Keratinocyte (primary cell): ENCODE results near the gene GIT1. TPM values are rescaled to one million over a fixed set of nuclear protein-coding genes. Genes with fewer than 3 reads are reported as not detected.

Source experiments
- DNase-seq: peaks from one replicate; pipeline ENCODE4 v3.0.0-alpha.2; 2011; ENCODE audit warnings: low read depth, missing footprints, low spot score
- FAIRE-seq: peaks from 2 replicates; lab custom pipeline; 2011; peaks lifted over from hg19 to GRCh38; lab: Jason Lieb, UNC
- H2AFZ ChIP-seq: 2 replicates; pipeline ENCODE4 v1.6.0; 2012; ENCODE audit warnings: low read length, control low read depth, inconsistent platforms; ENCODE audit not compliant: control insufficient read depth
- H3K27ac ChIP-seq: 2 replicates; pipeline ENCODE4 v1.5.1; 2011; ENCODE audit warnings: low read length; ENCODE audit not compliant: control insufficient read depth, insufficient read depth
- H3K27me3 ChIP-seq: 3 replicates; pipeline ENCODE4 v1.6.0; 2011; ENCODE audit warnings: low read length; ENCODE audit not compliant: control insufficient read depth, insufficient read depth; ENCODE audit errors: extremely low read depth
- H3K36me3 ChIP-seq, 2 experiments: 2 replicates in 1 of 2; 3 replicates in 1 of 2; pipeline ENCODE4 v1.5.1; 2011; ENCODE audit warnings: low read length in 2 of 2, mild to moderate bottlenecking in 1 of 2; ENCODE audit not compliant: control insufficient read depth in 2 of 2, insufficient read depth in 2 of 2; ENCODE audit errors: extremely low read depth in 1 of 2
- H3K4me1 ChIP-seq: 3 replicates; pipeline ENCODE4 v1.5.1; 2011; ENCODE audit warnings: low read length; ENCODE audit not compliant: control insufficient read depth, insufficient read depth; ENCODE audit errors: extremely low read depth
- H3K4me2 ChIP-seq: 3 replicates; pipeline ENCODE4 v1.6.0; 2011; ENCODE audit warnings: low read depth, low read length; ENCODE audit not compliant: control insufficient read depth, insufficient read depth; ENCODE audit errors: extremely low read depth
- H3K4me3 ChIP-seq, 3 experiments: fragments of 200-600 bp in 1 of 3; sonication (generic) in 1 of 3; 2 replicates in 2 of 3; 3 replicates in 1 of 3; pipeline ENCODE4 v1.5.1; 2011 to 2016; ENCODE audit warnings: low read length in 3 of 3, mild to moderate bottlenecking in 3 of 3, control low read depth in 2 of 3, inconsistent platforms in 1 of 3, low read depth in 1 of 3, mixed read lengths in 1 of 3, mixed run types in 1 of 3, moderate library complexity in 1 of 3; ENCODE audit not compliant: control insufficient read depth in 2 of 3, insufficient read depth in 2 of 3; ENCODE audit errors: extremely low read depth in 1 of 3
- H3K79me2 ChIP-seq: 2 replicates; pipeline ENCODE4 v1.6.0; 2012; ENCODE audit warnings: low read length; ENCODE audit not compliant: control insufficient read depth, insufficient read depth
- H3K9ac ChIP-seq: 3 replicates; pipeline ENCODE4 v1.6.0; 2011; ENCODE audit warnings: low read length; ENCODE audit not compliant: control insufficient read depth, insufficient read depth; ENCODE audit errors: extremely low read depth
- H3K9me1 ChIP-seq: 3 replicates; pipeline ENCODE4 v1.6.0; 2011; ENCODE audit warnings: low read length; ENCODE audit not compliant: control insufficient read depth, insufficient read depth; ENCODE audit errors: extremely low read depth
- H3K9me3 ChIP-seq: 2 replicates; pipeline ENCODE4 v1.5.1; 2012; ENCODE audit warnings: low read depth, low read length; ENCODE audit not compliant: control insufficient read depth
- H4K20me1 ChIP-seq: 3 replicates; pipeline ENCODE4 v1.6.0; 2011; ENCODE audit warnings: low read length; ENCODE audit not compliant: control insufficient read depth, insufficient read depth; ENCODE audit errors: extremely low read depth
- CTCF ChIP-seq, 3 experiments: IDR thresholded peaks in 1 of 3; conservative IDR thresholded peaks in 1 of 3; optimal IDR thresholded peaks in 1 of 3; 2 replicates in 2 of 3; 3 replicates in 1 of 3; pipeline versions ENCODE3 to v1.5.1; 2011; ENCODE audit warnings: low read length in 3 of 3, mild to moderate bottlenecking in 3 of 3, moderate library complexity in 2 of 3, control low read depth in 1 of 3, inconsistent platforms in 1 of 3; ENCODE audit not compliant: insufficient read depth in 2 of 3; ENCODE audit errors: extremely low read depth in 1 of 3
- EZH2 ChIP-seq: IDR thresholded peaks from one replicate; pipeline ENCODE4 v1.6.1; 2012; ENCODE audit warnings: inconsistent platforms, mild to moderate bottlenecking, low read length, moderate library complexity
- dilution Hi-C: fragments of 300-500 bp; cut with MboI; formaldehyde crosslinking; loops from one replicate; pipeline ENCODE4 v1.7.0; 2020; ENCODE audit warnings: low sequenced_read_pairs; ENCODE audit not compliant: extremely low pct_ligation_motif_present
- polyA plus RNA-seq, 5 experiments: library from polyadenylated mRNA; depleted of rRNA in 3 of 5; stranded (reverse) in 3 of 5; stranded (forward) in 1 of 5; unstranded in 1 of 5; fragments of >200 nt; gene quantifications; 1 replicate in 1 of 5; 2 replicates in 3 of 5; 3 replicates in 1 of 5; pipeline versions ENCODE4 v1.2.1 to v1.2.3, GENCODE V29; 2011 to 2012; ENCODE audit warnings: missing spikeins in 2 of 5, low read depth in 1 of 5, low replicate concordance in 1 of 5

The GIT1 gene
- polyA plus RNA-seq, 1 donor (not counting 4 experiments of a cell fraction or from before 2014, with no cell fraction given): 42.7 TPM

- DNase-seq (no peak), FAIRE-seq (no peak)
- no peaks in the 10 kb centered on the region for H3K27me3 ChIP-seq
- dilution Hi-C loops: no loop called here
- H3K9ac ChIP-seq: no peak overlapping the region
- TF ChIP-seq CTCF (optimal IDR thresholded peaks at IDR 0.05 in 1 of 3, IDR thresholded peaks at IDR 0.05 in 1 of 3, conservative IDR thresholded peaks at IDR 0.05 in 1 of 3; ENCODE audit: extremely low read depth in 1 of 3, insufficient read depth in 2 of 3, low read length in 3 of 3) (no peak), EZH2 (no peak)
- H3K9me3 ChIP-seq: no peaks in the 10 kb centered on the region
- H3K27ac ChIP-seq: no peak overlapping the region
- no peak overlapping the region for H2AFZ ChIP-seq
- H3K4me2 ChIP-seq: no peak overlapping the region
- H3K9me1 ChIP-seq: no peaks in the 10 kb centered on the region
- H3K79me2 ChIP-seq: peaks cover 5% of the 10 kb centered on the region
- peaks cover 35 to 50% of the 10 kb centered on the region in 2 experiments for H3K36me3 ChIP-seq
- H4K20me1 ChIP-seq: peaks cover 9% of the 10 kb centered on the region
- H3K4me3 ChIP-seq: no peak overlapping the region
- peaks cover 6% of the 10 kb centered on the region for H3K4me1 ChIP-seq
These were observed 13.8 kb downstream of the GIT1 start for GRCh38 chr17:29575511-29576213.

GRCh38 chr17:29574732-29575510, 14.5 kb downstream of the GIT1 start:
- H3K4me3 ChIP-seq: no peak overlapping the region
- H3K27ac ChIP-seq: no peak overlapping the region
- H4K20me1 ChIP-seq: peaks cover 6% of the 10 kb centered on the region
- H3K27me3 ChIP-seq: no peaks in the 10 kb centered on the region
- DNase-seq (no peak), FAIRE-seq (no peak)
- H3K36me3 ChIP-seq: peaks cover 27 to 46% of the 10 kb centered on the region in 2 experiments
- H3K79me2 ChIP-seq: peaks cover 5% of the 10 kb centered on the region
- dilution Hi-C loops: no loop called here
- no peaks in the 10 kb centered on the region for H3K9me1 ChIP-seq
- TF ChIP-seq EZH2: no peak
- TF ChIP-seq CTCF (optimal IDR thresholded peaks at IDR 0.05 in 1 of 3, IDR thresholded peaks at IDR 0.05 in 1 of 3, conservative IDR thresholded peaks at IDR 0.05 in 1 of 3; ENCODE audit: extremely low read depth in 1 of 3, insufficient read depth in 2 of 3, low read length in 3 of 3): no peak
- H2AFZ ChIP-seq: no peak overlapping the region
- no peak overlapping the region for H3K4me2 ChIP-seq
- no peaks in the 10 kb centered on the region for H3K4me1 ChIP-seq
- no peaks in the 10 kb centered on the region for H3K9me3 ChIP-seq
- no peak overlapping the region for H3K9ac ChIP-seq
